Loucy (cell line): ENCODE results near the gene GPX6.

Experiments used
- H2AFZ ChIP-seq: fragments of 200-600 bp; sonication (generic); 2 replicates; pipeline ENCODE4 v1.6.0; 2016; ENCODE audit warnings: antibody characterized with exemption, mild to moderate bottlenecking, low read length, moderate library complexity
- H3F3A ChIP-seq: fragments of 200-600 bp; 2 replicates; pipeline ENCODE4 v1.6.0; 2016; ENCODE audit warnings: antibody characterized with exemption, low read depth, mild to moderate bottlenecking
- H3K27me3 ChIP-seq: fragments of 200-600 bp; sonication (generic); 2 replicates; pipeline ENCODE4 v1.6.1; 2014; ENCODE audit warnings: low read length, mild to moderate bottlenecking; ENCODE audit not compliant: insufficient read depth, poor library complexity, severe bottlenecking
- H3K36me3 ChIP-seq: fragments of 200-600 bp; sonication (generic); 2 replicates; pipeline ENCODE4 v1.6.1; 2016; ENCODE audit warnings: low read length; ENCODE audit not compliant: insufficient read depth
- H3K4me1 ChIP-seq: fragments of 200-600 bp; sonication (generic); 2 replicates; pipeline ENCODE4 v1.5.1; 2014; ENCODE audit warnings: low read length, mild to moderate bottlenecking; ENCODE audit not compliant: insufficient read depth, poor library complexity, severe bottlenecking
- H3K4me2 ChIP-seq: fragments of 200-600 bp; sonication (generic); 2 replicates; pipeline ENCODE4 v1.6.0; 2014; ENCODE audit warnings: antibody characterized with exemption, low read length, low read depth, mild to moderate bottlenecking; ENCODE audit not compliant: poor library complexity, severe bottlenecking
- H3K4me3 ChIP-seq: fragments of 200-600 bp; sonication (generic); 2 replicates; pipeline ENCODE4 v1.5.1; 2014; ENCODE audit warnings: low read length, mild to moderate bottlenecking, mixed read lengths; ENCODE audit not compliant: poor library complexity, severe bottlenecking
- H3K79me2 ChIP-seq: fragments of 200-600 bp; sonication (generic); 2 replicates; pipeline ENCODE4 v1.6.1; 2014; ENCODE audit warnings: low read length; ENCODE audit not compliant: insufficient read depth
- H3K9ac ChIP-seq: fragments of 200-600 bp; sonication (generic); 2 replicates; pipeline ENCODE4 v1.6.0; 2014; ENCODE audit warnings: mild to moderate bottlenecking, low read depth, low read length, moderate library complexity; ENCODE audit not compliant: poor library complexity, severe bottlenecking
- H3K9me2 ChIP-seq: fragments of 200-600 bp; sonication (generic); replicated peaks from 2 replicates; pipeline ENCODE4 v1.6.1; 2016; ENCODE audit warnings: low read depth, low read length, mixed read lengths
- H3K9me3 ChIP-seq: fragments of 200-600 bp; sonication (generic); 2 replicates; pipeline ENCODE4 v1.6.1; 2014; ENCODE audit warnings: mild to moderate bottlenecking, antibody characterized with exemption, low read length, low read depth; ENCODE audit not compliant: insufficient read depth
- H4K20me1 ChIP-seq: fragments of 200-600 bp; sonication (generic); 2 replicates; pipeline ENCODE4 v1.6.0; 2014; ENCODE audit warnings: antibody characterized with exemption, low read length, mild to moderate bottlenecking; ENCODE audit not compliant: insufficient read depth, poor library complexity, severe bottlenecking
- EZH2phosphoT487 ChIP-seq: fragments of 200-600 bp; IDR thresholded peaks from 2 replicates; pipeline ENCODE4 v1.6.1; 2018; ENCODE audit warnings: antibody characterized with exemption, mild to moderate bottlenecking, moderate library complexity, borderline replicate concordance
- TF ChIP-seq, protein P1 (sequence below): fragments of 200-600 bp; sonication (generic); conservative IDR thresholded peaks from 2 replicates; pipeline ENCODE4 v1.5.1; 2014; ENCODE audit warnings: mild to moderate bottlenecking, antibody characterized with exemption, low read length

Gene GPX6

GRCh38 chr6:28534306-28534705, 18.7 kb upstream of the GPX6 start:
- Histone ChIP-seq H4K20me1 (no peaks in the 10 kb centered on the region), H3K4me2 (no peak overlapping the region), H3K4me1 (no peaks in the 10 kb centered on the region), H3K9me2 (no peaks in the 10 kb centered on the region), H3K79me2 (no peaks in the 10 kb centered on the region), H3K4me3 (no peak overlapping the region), H2AFZ (no peak overlapping the region), H3K9ac (no peak overlapping the region), H3F3A (no peaks in the 10 kb centered on the region), H3K36me3 (no peaks in the 10 kb centered on the region), H3K27me3 (no peaks in the 10 kb centered on the region), H3K9me3 (no peaks in the 10 kb centered on the region; the same call in 1 of the 2 replicates)
- no peak for TF ChIP-seq EZH2phosphoT487
- TF ChIP-seq, protein P1, sequence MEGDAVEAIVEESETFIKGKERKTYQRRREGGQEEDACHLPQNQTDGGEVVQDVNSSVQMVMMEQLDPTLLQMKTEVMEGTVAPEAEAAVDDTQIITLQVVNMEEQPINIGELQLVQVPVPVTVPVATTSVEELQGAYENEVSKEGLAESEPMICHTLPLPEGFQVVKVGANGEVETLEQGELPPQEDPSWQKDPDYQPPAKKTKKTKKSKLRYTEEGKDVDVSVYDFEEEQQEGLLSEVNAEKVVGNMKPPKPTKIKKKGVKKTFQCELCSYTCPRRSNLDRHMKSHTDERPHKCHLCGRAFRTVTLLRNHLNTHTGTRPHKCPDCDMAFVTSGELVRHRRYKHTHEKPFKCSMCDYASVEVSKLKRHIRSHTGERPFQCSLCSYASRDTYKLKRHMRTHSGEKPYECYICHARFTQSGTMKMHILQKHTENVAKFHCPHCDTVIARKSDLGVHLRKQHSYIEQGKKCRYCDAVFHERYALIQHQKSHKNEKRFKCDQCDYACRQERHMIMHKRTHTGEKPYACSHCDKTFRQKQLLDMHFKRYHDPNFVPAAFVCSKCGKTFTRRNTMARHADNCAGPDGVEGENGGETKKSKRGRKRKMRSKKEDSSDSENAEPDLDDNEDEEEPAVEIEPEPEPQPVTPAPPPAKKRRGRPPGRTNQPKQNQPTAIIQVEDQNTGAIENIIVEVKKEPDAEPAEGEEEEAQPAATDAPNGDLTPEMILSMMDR: no peak

GRCh38 chr6:28531479-28532128, 16.0 kb upstream of the GPX6 start:
- Histone ChIP-seq H3K9me2 (no peaks in the 10 kb centered on the region), H3K4me1 (no peaks in the 10 kb centered on the region), H3K9me3 (no peaks in the 10 kb centered on the region), H3K36me3 (no peaks in the 10 kb centered on the region), H3F3A (no peaks in the 10 kb centered on the region), H3K4me2 (no peak overlapping the region), H2AFZ (no peak overlapping the region), H3K79me2 (no peaks in the 10 kb centered on the region), H3K27me3 (no peaks in the 10 kb centered on the region), H4K20me1 (no peaks in the 10 kb centered on the region), H3K4me3 (no peak overlapping the region), H3K9ac (no peak overlapping the region)
- TF ChIP-seq, protein P1: 0 out of 2 replicates have a peak, but pooled peaks have one; percentile 16
- no peak for TF ChIP-seq EZH2phosphoT487

- H3K36me3 ChIP-seq: no peaks in the 10 kb centered on the region
These were observed 15.2 kb upstream of the GPX6 start for GRCh38 chr6:28530777-28531176.

More at GRCh38 chr6:28530777-28531176, 15.2 kb upstream of the GPX6 start:
- Histone ChIP-seq H3K9me2 (no peaks in the 10 kb centered on the region), H3K27me3 (no peaks in the 10 kb centered on the region), H3K9me3 (no peaks in the 10 kb centered on the region), H4K20me1 (no peaks in the 10 kb centered on the region), H3K79me2 (no peaks in the 10 kb centered on the region), H3K9ac (no peak overlapping the region), H3K4me1 (no peaks in the 10 kb centered on the region), H3K4me2 (no peak overlapping the region), H3K4me3 (no peak overlapping the region), H2AFZ (no peak overlapping the region), H3F3A (no peaks in the 10 kb centered on the region)
- TF ChIP-seq, protein P1: no peak
- no peak for TF ChIP-seq EZH2phosphoT487
